SK-N-MC (cell line): Measurements from ENCODE around the gene ZNF619.

Source experiments
- EZH2 ChIP-seq: fragments of 200-600 bp; sonication (generic); IDR thresholded peaks from one replicate; pipeline ENCODE4 v1.6.1; 2017; ENCODE audit warnings: antibody characterized with exemption
- POLR2AphosphoS5 ChIP-seq: IDR thresholded peaks from 2 replicates; pipeline ENCODE4 v1.6.1; 2012; ENCODE audit warnings: mild to moderate bottlenecking, low read depth, low read length, borderline replicate concordance

GRCh38 chr3:40455328-40455727 lies 21.6 kb upstream of the ZNF619 start:
- TF ChIP-seq EZH2 (no peak), POLR2AphosphoS5 (no peak)
